LoVo (cell line): Measurements from ENCODE around the gene RHAG.
"Not testable (repeated sequence)": the region's sequence is repeated elsewhere in the genome, so short reads cannot be mapped to it uniquely, and the experiment has no call there.

ENCODE experiments used
- DNase-seq: peaks from one replicate; pipeline ENCODE4 v3.0.0-alpha.2; 2016; ENCODE audit warnings: low spot score

RHAG gene

DNA sequence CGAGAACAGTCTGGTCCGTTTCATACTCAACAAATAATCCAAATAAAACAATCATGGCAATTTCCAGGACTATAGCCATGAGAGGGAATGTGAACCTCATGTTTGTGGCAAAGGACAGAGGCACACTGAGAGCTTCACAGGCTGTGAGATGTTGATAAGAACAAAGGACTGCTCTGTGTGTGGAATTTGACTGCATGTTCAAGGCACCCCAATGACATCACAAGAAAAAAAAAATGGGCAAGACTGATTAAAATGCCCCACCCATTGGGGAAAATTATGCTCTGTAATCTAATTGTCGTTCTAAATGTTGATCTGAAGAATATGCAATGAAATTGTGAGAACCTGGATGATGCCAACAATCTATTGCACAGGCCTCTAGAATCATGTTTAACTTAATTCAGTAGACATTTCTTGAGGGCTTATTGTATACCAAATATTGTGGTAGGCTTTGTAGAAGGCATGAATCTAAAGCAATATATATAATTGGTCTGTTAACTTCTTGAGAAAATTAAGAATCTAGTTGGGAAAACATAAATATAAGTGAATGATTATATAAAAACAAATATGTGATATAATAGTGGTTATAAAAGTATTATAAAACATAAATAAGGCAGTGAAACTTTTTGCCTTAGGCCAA lies at the start of gene RHAG:
TSS of gene RHAG (minus strand) at position 127 of the 637 bp plus-strand sequence. CDS start at position 100, 27 bp downstream.
- DNase-seq, result no peak

DNA sequence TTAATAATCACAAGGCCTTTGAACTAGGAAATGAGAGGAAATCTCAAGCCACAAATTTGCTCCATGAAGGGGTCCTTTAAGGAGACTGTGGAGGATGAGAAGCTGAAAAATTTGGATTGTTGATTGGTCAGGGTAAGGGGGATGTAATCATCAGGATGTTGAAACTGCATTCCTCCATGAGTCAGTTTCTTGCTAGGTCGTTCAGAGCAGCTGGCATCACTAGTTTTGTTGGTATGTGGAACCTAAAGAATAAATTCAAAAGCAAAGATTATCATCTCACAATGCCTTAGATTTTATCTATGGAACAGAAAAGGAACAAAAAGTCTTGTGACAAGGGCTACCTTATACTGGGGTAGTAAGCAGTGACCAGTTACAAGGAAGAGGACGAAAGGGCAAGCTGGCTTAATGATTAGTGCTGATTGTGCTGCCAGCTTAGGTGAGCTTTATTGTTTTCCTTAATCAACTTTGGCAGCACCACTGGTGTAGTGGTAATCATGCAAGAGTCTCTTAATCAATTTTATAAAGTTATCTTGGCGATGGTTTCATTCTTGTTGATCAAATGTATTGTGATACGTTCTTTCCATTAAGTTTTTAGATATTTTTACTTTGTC lies 40.1 kb upstream of the RHAG start:
- DNase-seq, result no peak

GRCh38 chr6:49675816-49676215 lies 39.2 kb upstream of the RHAG start:
- no peak for DNase-seq

- DNase-seq, result peak; percentile 24
Measured at GRCh38 chr6:49668083-49668511, 31.5 kb upstream of the RHAG start.

- no peak for DNase-seq
Measured at GRCh38 chr6:49666930-49667757, 30.5 kb upstream of the RHAG start.

GRCh38 chr6:49666480-49666879 lies 29.8 kb upstream of the RHAG start:
- no peak for DNase-seq

DNA sequence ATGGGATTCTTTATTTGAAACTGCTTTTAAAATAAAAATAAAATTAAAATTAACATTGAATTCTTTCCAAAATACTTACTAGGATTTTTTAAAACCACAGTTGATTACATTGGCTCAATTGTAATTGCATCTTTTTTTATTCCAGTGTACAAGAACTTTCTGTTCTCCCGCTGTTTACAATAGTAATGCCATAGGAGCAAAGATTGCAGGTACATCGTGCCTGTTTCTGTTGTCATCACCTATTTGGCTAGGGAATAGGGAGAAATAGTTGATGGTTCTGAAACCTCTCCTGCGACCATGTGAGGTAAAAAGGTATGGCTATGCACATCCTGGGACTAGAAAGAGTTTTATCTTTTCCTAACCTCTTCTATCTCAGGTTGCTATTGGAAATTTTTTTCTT lies 28.2 kb upstream of the RHAG start:
- DNase-seq, result no peak

GRCh38 chr6:49664054-49664453 lies 27.4 kb upstream of the RHAG start:
- not testable (repeated sequence) for DNase-seq

GRCh38 chr6:49662892-49663261 lies 26.2 kb upstream of the RHAG start:
- DNase-seq, result no peak

GRCh38 chr6:49662231-49662891 lies 25.7 kb upstream of the RHAG start:
- no peak for DNase-seq

DNA sequence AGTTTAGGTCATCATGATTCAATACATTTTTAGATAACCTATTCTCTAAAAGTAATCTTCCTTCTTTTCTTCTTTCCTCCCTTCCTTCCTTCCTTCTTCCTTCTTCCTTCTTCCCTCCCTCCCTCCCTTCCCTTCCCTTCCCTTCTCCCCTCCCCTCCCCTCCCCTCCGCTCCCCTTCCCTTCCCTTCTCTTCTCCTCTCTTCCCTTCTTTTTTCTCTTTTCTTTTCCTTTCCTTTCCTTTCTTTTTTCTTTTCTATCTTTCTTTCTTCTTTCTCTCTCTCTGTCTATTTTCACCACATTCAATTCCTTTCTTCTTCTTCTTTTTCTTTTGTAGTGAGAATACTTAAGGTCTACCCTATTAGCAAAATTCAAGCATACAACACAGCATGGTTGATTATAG lies 17.3 kb upstream of the RHAG start:
- no peak for DNase-seq

DNA sequence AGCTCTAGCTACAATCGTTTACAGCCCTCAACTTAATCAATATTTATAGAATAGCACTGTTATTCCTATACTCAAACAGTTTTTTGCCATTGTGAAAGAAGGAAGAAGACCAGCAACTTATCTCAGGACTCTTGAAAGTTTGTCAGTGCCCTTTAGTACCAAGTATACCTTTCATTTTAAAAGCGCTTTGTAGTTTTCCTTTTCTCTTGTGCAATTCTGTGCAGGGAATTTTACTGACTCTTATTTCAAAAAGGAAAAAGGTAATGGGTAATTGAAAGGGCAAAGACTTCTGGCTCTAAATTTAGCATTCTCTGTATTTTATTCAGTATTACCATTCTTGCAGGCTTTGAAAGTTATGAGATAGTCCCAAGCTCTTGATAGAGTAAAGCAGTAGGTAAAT lies 16.8 kb upstream of the RHAG start:
- DNase-seq, result no peak

- no peak for DNase-seq
Measured at GRCh38 chr6:49651239-49651638, 14.6 kb upstream of the RHAG start.

DNA sequence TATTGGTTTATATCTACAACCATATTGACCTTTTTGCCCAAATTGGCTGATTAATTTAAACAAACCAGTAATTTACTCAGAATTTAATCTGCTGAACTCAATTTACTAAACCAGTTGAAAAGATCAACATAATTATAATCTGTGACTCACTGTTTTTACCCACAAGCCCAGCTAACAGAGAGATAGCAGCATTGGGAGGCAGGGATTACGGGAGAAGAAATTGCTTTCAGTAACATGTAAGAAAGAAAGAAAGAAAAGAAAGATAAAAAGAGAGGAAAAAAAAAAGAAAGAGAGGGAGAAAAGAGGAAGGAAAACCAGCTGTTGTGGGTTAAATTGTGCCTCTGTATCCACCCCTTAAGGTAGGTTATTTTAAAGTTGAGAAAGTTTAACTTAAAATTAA lies 13.3 kb upstream of the RHAG start:
- DNase-seq, result no peak

DNA sequence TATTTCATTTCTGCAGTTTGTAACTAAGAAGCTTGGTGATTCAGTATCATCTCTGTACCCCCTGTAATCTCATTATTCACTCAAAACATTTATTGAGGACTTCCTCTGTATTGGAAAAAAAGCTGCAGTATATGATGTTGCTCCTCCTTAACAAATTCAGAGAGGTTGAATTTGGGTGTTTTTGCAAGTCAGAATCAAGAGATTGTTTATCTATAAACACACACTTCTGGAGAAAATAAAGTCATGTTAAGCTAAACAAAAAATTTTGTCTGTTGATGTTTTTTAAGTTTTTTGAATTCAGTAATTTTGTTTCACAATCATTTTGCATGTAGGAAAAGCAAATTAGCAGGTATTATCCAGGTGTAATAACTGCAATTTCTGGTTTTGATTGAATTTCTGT lies 11.4 kb upstream of the RHAG start:
- no peak for DNase-seq

GRCh38 chr6:49647476-49647875 lies 10.8 kb upstream of the RHAG start:
- no peak for DNase-seq

- DNase-seq, result no peak
Measured at GRCh38 chr6:49646942-49647341, 10.3 kb upstream of the RHAG start.

GRCh38 chr6:49646130-49646824 lies 9.6 kb upstream of the RHAG start:
- no peak for DNase-seq

GRCh38 chr6:49645139-49645538 lies 8.5 kb upstream of the RHAG start:
- no peak for DNase-seq

- DNase-seq, result no peak
Measured at GRCh38 chr6:49639177-49639817, 2.7 kb upstream of the RHAG start.

DNA sequence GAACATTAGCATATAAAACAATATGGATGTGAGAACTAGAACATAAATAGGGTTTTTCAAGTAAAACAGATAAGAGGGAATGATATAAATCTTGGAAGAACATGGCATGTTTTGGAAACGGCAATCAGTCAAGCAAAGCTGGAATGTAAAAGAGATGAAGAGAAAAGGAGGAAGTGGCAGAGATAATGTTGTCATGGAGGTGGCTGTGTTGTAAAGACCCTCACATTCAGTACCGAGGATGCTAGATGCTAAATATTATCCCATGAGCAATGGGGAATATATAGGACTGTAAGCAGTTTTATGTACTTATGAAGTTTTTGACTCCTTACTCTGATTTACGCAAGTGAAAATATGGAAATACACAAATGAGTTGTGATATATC lies 702 bp upstream of the RHAG start:
- no peak for DNase-seq
